ENCODE results near the gene ARID1B. TPM values are rescaled to one million over a fixed set of nuclear protein-coding genes. Genes with fewer than 3 reads are reported as not detected.
A peak's percentile ranks its signal among the peaks of the same experiment; 100 is the strongest.

ARID1B gene
- total RNA-seq, 1 experiment from 2014 or later = 13.9 TPM

GRCh38 chr6:157126183-157127098 is 349.3 kb downstream of the ARID1B start:
- DNase-seq (ENCODE audit: low read depth in 1 of 2, low spot score in 2 of 2) = no peak
- Histone ChIP-seq H3K27me3 (replicated peaks) (no peaks in the 10 kb centered on the region), H3K4me3 (no peak overlapping the region), H3K36me3 (peaks cover 4% of the 10 kb centered on the region; the same call in 1 of the 2 replicates), H3K9me3 (replicated peaks) (no peaks in the 10 kb centered on the region), H3K4me1 (replicated peaks) (no peaks in the 10 kb centered on the region), H3K27ac (no peak overlapping the region)

GRCh38 chr6:157128235-157128775 is 351.1 kb downstream of the ARID1B start:
- H3K36me3 ChIP-seq = peaks cover 6% of the 10 kb centered on the region
- no peaks in the 10 kb centered on the region for H3K27me3 ChIP-seq (replicated peaks)
- H3K27ac ChIP-seq = no peak overlapping the region
- H3K4me3 ChIP-seq = no peak overlapping the region
- no peak for DNase-seq (ENCODE audit: low read depth in 1 of 2, low spot score in 2 of 2)
- no peaks in the 10 kb centered on the region for H3K4me1 ChIP-seq (replicated peaks)
- H3K9me3 ChIP-seq (replicated peaks) = no peaks in the 10 kb centered on the region

- Histone ChIP-seq H3K9me3 (replicated peaks) (no peaks in the 10 kb centered on the region), H3K36me3 (peaks cover 7% of the 10 kb centered on the region), H3K4me3 (no peak overlapping the region), H3K4me1 (replicated peaks) (peaks cover 28% of the 10 kb centered on the region), H3K27me3 (replicated peaks) (no peaks in the 10 kb centered on the region), H3K27ac (no peak overlapping the region)
- no peak for DNase-seq (ENCODE audit: low read depth in 1 of 2, low spot score in 2 of 2)
Measured at GRCh38 chr6:157131250-157131649, 354.1 kb downstream of the ARID1B start.

- Histone ChIP-seq H3K27ac (peak overlapping the region; percentile 62), H3K27me3 (replicated peaks) (no peaks in the 10 kb centered on the region), H3K36me3 (peaks cover 13% of the 10 kb centered on the region), H3K4me1 (replicated peaks) (peaks cover 37% of the 10 kb centered on the region), H3K4me3 (no peak overlapping the region), H3K9me3 (replicated peaks) (no peaks in the 10 kb centered on the region)
- DNase-seq (ENCODE audit: low read depth in 1 of 2, low spot score in 2 of 2) = no peak
Measured at GRCh38 chr6:157133856-157134255, 356.7 kb downstream of the ARID1B start.

- H3K36me3 ChIP-seq = peaks cover 13% of the 10 kb centered on the region
- H3K27ac ChIP-seq = peak overlapping the region; percentile 62
- H3K27me3 ChIP-seq (replicated peaks) = no peaks in the 10 kb centered on the region
- peak in 1 of 2 experiments; percentile 53 for DNase-seq (ENCODE audit: low read depth in 1 of 2, low spot score in 2 of 2)
- peaks cover 37% of the 10 kb centered on the region for H3K4me1 ChIP-seq (replicated peaks)
- H3K4me3 ChIP-seq = no peak overlapping the region
- H3K9me3 ChIP-seq (replicated peaks) = no peaks in the 10 kb centered on the region
Measured at GRCh38 chr6:157134402-157135047, 357.3 kb downstream of the ARID1B start.

GRCh38 chr6:157135691-157136090 is 358.5 kb downstream of the ARID1B start:
- peaks cover 37% of the 10 kb centered on the region for H3K4me1 ChIP-seq (replicated peaks)
- DNase-seq (ENCODE audit: low read depth in 1 of 2, low spot score in 2 of 2) = no peak
- H3K4me3 ChIP-seq = no peak overlapping the region
- peak overlapping the region; percentile 62 for H3K27ac ChIP-seq
- no peaks in the 10 kb centered on the region for H3K9me3 ChIP-seq (replicated peaks)
- H3K27me3 ChIP-seq (replicated peaks) = no peaks in the 10 kb centered on the region
- H3K36me3 ChIP-seq = peaks cover 13% of the 10 kb centered on the region

- Histone ChIP-seq H3K27me3 (replicated peaks) (no peaks in the 10 kb centered on the region), H3K27ac (no peak overlapping the region), H3K4me1 (replicated peaks) (peaks cover 37% of the 10 kb centered on the region), H3K4me3 (no peak overlapping the region), H3K9me3 (replicated peaks) (no peaks in the 10 kb centered on the region), H3K36me3 (peaks cover 13% of the 10 kb centered on the region)
- DNase-seq (ENCODE audit: low read depth in 1 of 2, low spot score in 2 of 2) = no peak
Measured at GRCh38 chr6:157137501-157137900, 360.3 kb downstream of the ARID1B start.

GRCh38 chr6:157139054-157139708 is 362.0 kb downstream of the ARID1B start:
- no peak for DNase-seq (ENCODE audit: low read depth in 1 of 2, low spot score in 2 of 2)
- Histone ChIP-seq H3K4me1 (replicated peaks) (peaks cover 42% of the 10 kb centered on the region), H3K36me3 (peaks cover 7% of the 10 kb centered on the region), H3K27me3 (replicated peaks) (no peaks in the 10 kb centered on the region), H3K4me3 (no peak overlapping the region), H3K27ac (no peak overlapping the region), H3K9me3 (replicated peaks) (no peaks in the 10 kb centered on the region)

- no peak for DNase-seq (ENCODE audit: low read depth in 1 of 2, low spot score in 2 of 2)
- Histone ChIP-seq H3K27me3 (replicated peaks) (no peaks in the 10 kb centered on the region), H3K4me1 (replicated peaks) (peaks cover 23% of the 10 kb centered on the region), H3K9me3 (replicated peaks) (no peaks in the 10 kb centered on the region), H3K36me3 (no peaks in the 10 kb centered on the region), H3K4me3 (no peak overlapping the region), H3K27ac (no peak overlapping the region)
Measured at GRCh38 chr6:157143171-157143889, 366.2 kb downstream of the ARID1B start.

- Histone ChIP-seq H3K4me1 (replicated peaks) (peaks cover 30% of the 10 kb centered on the region), H3K27me3 (replicated peaks) (no peaks in the 10 kb centered on the region), H3K27ac (peak overlapping the region; percentile 49), H3K36me3 (no peaks in the 10 kb centered on the region), H3K9me3 (replicated peaks) (no peaks in the 10 kb centered on the region), H3K4me3 (no peak overlapping the region)
- no peak for DNase-seq (ENCODE audit: low read depth in 1 of 2, low spot score in 2 of 2)
Measured at GRCh38 chr6:157143890-157144798, 367.0 kb downstream of the ARID1B start.

GRCh38 chr6:157144859-157145568 is 367.8 kb downstream of the ARID1B start:
- no peak for DNase-seq (ENCODE audit: low read depth in 1 of 2, low spot score in 2 of 2)
- Histone ChIP-seq H3K27ac (peak overlapping the region; percentile 49; the same call in 1 of the 2 replicates), H3K9me3 (replicated peaks) (no peaks in the 10 kb centered on the region), H3K4me3 (no peak overlapping the region), H3K4me1 (replicated peaks) (peaks cover 39% of the 10 kb centered on the region), H3K27me3 (replicated peaks) (no peaks in the 10 kb centered on the region), H3K36me3 (no peaks in the 10 kb centered on the region)
